Retina (tissue), 1 donor: ENCODE measurements around the gene SHE.
"Not testable (repeated sequence)": the region's sequence is repeated elsewhere in the genome, so short reads cannot be mapped to it uniquely, and the experiment has no call there.

Experiments
- DNase-seq: peaks from one replicate; pipeline ENCODE4 v3.0.0-alpha.2; 2016

SHE gene

DNA sequence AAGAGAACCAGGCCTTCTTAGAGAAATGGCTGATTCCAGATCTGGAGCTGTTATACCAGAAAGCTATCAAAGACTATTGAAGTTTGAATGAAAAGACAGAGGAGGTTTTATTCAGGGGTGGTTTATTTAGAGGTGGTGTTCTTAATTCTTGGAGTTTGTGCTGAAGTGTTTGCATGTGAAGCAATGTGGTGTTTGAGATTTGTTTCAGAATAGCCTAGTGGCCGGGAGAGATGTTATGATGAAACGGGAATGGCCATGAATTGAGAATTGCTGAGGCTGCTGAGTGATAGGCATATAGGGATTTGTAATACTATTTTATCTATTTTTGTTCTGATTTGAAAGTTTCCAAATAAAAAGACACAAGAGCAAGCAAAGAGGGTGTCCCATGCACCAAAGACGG is 10.5 kb upstream of the SHE start:
- DNase-seq = no peak

DNA sequence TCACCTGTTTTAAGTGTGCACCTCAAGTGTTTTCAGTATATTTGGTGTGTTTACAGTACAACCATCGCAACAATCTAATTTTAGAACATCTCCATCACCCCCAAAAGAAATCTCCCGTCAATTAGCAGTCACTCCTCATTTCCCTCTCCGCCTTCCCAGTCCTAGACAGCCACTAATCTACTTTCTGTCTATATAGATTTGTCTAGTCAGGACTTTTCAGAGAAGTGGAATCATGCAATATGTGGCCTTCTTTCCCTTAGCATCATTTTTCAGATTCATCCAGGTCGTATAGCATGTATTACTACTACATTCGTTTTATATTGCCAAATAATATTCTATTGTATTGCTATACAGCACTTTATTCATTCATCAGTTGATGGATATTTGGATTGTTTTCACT is 1.7 kb upstream of the SHE start:
- DNase-seq = no peak

DNA sequence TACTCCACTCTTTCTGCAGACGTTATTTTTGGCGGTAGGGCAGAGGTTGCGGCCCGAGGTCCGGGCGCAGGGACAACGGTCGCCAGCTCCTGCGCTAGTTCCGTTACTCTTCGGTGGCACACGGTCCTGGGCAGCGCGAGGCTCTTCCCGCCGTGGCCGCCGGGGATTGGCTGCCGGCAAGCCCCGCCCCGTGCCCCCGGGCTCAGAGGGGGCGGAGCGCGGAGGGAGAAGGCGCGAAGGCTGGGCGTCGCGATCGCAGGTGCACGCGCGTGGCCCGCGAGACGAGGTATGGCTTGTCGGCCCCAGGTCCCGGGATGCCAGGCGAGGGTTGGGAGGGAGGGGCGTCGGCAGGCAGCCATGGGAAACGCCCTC is 518 bp upstream of the SHE start:
- peak; percentile 73 for DNase-seq

GRCh38 chr1:154501423-154502065 is 668 bp downstream of the SHE start:
- peak; percentile 63 for DNase-seq

GRCh38 chr1:154500533-154500932 is 1.7 kb downstream of the SHE start:
- DNase-seq = no peak

DNA sequence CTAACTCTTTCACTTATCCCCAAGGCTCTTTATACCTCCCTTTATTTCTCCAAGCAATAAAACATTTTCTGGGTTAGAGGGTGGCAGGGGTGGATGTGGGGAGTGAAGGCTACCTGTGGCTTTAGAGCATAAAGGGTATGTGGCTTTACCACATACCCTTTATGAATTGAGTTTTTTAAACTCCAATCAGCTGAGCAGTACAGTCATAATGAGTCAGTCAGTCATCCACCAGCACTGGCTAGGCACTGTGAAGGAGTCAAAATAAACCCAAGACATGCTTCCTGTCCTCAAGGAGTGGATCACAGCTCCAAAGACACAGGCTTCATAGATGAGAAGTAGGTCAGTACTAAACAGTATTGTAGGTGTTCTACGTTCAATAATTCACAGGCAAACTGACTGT is 2.8 kb downstream of the SHE start:
- DNase-seq = no peak

GRCh38 chr1:154497026-154497806 is 5.0 kb downstream of the SHE start:
- no peak for DNase-seq

- DNase-seq = no peak
These were observed 5.8 kb downstream of the SHE start for GRCh38 chr1:154496383-154496782.

GRCh38 chr1:154495496-154496273 is 6.5 kb downstream of the SHE start:
- DNase-seq = no peak

DNA sequence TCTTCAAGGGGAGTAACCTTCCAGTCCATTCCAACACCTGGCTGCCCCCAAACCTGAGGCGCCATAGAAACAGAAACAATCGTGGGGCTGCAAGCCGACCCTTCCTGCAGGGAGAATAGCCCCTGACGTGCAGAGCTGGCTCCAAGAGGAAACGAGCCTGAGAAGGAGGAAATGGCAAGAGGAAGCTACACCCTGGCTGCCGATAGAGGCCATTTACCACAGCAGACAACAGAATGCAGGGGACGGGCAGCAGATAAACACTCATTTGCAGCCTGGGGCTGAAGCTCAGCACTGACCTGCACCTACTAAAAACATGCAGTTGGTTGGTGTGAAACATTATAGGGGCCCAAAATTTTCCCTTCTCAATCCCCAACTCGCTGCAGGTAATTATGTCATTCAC is 8.9 kb downstream of the SHE start:
- no peak for DNase-seq

- DNase-seq = no peak
These were observed 10.1 kb downstream of the SHE start for GRCh38 chr1:154492115-154492514.

- DNase-seq = no peak
These were observed 11.9 kb downstream of the SHE start for GRCh38 chr1:154490317-154490716.

DNA sequence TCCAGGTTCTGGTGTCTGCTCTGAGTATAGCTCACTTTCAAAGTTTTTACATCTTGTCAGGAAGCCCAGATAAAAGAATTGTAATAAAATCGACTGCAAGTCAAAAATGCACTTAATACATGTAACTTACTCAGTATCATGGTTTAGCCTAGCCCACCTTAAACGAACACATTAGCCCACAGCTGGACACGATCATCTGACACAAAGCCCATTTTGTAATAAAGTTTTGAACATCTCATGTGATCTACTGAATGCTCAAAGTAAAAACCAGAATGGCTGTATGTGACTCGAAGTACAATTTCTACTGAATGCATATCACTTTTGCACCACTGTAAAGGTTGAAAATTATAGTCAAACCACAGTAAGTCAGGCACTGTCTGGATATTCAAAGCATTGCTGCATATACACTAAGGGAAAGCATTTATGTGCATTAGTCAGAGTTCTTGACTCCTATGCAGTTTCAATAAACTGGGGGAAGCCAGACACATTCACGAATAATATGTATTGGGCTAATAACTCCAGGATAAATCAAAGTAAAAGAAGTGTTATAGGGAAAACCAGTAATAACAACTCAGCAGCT is 12.4 kb downstream of the SHE start:
- no peak for DNase-seq

- no peak for DNase-seq
These were observed 13.3 kb downstream of the SHE start for GRCh38 chr1:154488922-154489321.

- DNase-seq = not testable (repeated sequence)
These were observed 15.5 kb downstream of the SHE start for GRCh38 chr1:154486756-154487155.

GRCh38 chr1:154485910-154486496 is 16.2 kb downstream of the SHE start:
- no peak for DNase-seq

DNA sequence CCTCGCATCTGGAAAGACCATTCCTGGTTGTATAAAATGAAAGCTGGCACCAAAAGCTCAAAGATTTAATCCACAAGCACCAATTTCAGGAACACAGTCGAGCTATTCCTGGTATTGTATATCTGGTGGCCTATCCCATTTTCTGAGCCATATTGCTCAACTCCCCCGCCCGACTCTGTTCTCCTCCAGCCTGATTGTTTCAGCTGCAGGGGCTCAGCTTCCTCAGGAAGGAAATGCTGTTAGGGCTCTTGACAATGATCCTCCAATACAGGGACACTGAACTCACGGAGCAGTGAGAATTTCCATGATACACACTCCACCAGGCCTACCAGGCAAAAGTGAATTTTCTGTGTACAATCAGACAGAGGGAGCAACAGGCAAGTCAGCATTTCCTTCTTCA is 17.1 kb downstream of the SHE start:
- DNase-seq = no peak

DNA sequence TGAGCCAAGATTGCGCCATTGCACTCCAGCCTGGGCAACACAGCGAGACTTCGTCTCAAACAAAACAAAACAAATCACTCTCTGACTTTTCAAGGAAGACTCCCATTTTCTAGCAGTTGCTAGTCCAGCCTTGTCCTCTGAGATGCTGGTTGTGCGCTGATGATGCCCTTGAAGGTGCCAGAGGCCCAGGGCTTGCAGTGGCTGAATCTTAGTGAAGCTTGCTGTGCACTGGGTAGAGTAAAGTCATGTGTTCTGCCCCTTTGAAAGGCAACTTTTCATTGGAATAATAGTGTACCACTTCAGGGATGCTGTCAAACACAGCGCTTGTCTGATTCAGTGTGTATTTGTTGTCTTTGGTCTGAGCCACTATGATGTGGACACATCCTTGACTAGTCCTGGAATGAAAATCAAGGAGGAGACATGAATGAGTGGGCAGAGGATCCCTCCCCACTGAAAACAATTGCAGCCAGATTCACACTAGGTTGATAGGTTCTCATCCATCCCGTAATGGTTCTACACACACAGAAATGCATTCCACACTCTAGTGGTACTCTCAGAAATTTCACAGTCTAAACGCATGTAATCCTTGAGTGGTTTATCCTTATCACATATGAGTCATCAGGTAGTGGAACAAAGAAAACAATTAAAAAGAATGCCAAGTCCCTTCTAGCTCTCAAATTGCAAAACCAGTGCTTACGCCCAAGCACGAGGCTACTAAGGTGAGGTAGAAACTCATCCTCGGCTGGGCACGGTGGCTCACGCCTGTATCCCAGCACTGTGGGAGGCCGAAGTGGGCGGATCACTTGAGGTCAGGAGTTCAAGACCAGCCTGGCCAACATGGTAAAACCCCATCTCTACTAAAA is 18.0 kb downstream of the SHE start:
- no peak for DNase-seq

DNA sequence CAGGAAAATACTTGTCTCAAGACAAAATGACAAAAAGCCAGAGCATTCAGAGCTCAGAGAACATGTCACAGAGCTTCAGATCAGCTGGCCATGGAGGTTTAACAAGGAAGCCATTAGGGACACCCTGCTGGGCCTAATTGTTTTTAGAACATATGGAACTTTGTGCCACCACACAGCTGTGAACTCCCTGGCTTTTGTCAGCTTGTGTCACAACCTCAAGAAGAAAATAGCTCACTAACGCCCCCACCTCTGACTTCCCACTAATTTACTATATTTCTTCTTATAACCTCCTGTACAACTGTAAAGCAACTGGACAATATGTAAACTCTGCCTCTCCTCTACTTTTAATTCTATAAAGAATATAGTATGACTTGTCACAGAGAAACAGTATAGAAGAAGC is 21.2 kb downstream of the SHE start:
- peak; percentile 71 for DNase-seq

- DNase-seq = peak; percentile 90
These were observed 22.3 kb downstream of the SHE start for GRCh38 chr1:154479764-154480421.

DNA sequence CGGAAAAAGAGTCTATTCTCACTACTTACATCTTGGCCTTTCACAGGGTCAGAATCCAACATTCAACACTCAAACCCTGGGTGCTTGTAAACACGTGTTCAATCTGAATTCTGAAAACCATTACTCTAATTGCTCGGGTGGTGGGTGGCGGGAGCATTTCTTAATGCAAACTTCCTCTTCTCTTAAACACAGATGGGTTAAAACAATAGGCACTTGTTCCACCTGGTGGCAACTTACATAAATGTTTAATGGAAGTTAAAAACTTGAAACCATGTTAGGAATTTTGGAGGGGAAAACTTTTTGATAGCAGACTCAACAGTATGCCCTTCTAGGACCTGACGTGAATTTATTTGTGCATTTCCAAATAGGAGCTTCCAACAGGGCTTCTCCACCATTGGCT is 23.6 kb downstream of the SHE start:
- no peak for DNase-seq

DNA sequence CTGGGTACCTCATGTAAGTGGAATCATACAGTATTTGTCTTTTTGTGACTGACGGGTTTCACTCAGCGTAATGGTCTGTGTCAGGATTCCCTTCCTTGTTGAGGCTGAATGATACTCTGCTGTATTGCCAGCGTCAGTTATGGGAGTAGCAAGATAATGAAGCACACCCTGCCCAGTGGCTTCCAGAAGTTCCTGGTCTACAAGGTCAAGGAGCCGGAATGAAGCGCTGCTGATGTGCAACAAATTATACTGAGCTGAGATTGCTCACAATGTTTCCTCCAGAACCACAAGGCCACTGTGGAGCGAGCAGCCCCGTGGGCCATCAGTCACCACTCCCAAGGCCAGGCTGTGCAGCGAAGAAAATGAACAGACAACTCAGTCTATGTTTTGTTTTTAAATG is 24.2 kb downstream of the SHE start:
- DNase-seq = no peak
